Activated CD4-positive, CD25-positive, alpha-beta regulatory T cell treated with anti-CD3 and anti-CD28 coated beads, Interleukin-2, amount 50 U/mL, for 16 hours (primary cell): ENCODE data around the gene LAMC2.

ENCODE experiments used
- DNase-seq: peaks from one replicate; pipeline ENCODE4 v3.0.0-alpha.2; 2020; ENCODE audit warnings: low read depth, low spot score

The LAMC2 gene

DNA sequence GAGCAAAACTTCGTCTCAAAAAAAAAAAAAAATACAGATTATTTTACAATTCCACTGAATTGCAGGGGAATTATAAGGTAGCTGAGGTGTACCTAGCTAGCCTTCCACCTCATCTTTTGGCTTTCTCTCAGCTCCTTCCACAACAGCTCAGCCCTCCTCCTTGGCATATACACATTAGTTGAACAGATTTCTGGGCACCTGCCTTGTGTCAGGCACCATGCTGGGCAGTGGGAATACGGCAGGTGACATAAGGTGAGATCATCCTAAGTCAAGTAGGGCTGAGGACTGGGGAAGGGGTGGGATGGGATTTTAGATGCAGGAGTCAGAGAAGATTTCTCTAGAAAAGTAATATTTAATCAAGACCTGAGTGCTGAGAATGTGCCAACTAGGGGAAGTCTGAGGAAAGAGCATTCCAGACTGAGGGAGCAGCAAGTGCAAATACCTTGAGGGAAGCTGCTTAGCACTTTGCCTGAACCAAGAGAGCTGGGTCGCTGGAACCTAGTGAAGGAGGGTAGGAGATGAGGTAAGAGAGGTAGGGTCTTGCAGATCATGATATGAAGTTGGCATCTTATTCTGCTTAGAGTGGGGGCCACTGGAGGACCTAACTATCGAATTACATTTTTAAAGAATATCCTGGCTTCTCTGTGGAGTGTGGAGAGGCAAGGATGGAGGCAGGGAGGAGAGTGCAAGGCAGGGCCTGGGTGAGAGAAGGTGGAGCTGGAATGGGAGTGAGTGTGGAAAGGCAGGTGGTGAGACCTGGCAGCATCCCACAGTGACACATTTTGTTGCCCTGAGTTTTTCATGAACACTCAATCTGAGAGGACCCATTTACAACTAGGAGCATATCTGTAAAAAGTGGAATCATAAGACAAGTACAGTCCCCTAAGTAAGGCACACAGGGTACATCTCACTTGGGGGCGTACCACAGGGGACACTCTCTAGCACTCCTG is 28.2 kb downstream of the LAMC2 start:
- DNase-seq = no peak

DNA sequence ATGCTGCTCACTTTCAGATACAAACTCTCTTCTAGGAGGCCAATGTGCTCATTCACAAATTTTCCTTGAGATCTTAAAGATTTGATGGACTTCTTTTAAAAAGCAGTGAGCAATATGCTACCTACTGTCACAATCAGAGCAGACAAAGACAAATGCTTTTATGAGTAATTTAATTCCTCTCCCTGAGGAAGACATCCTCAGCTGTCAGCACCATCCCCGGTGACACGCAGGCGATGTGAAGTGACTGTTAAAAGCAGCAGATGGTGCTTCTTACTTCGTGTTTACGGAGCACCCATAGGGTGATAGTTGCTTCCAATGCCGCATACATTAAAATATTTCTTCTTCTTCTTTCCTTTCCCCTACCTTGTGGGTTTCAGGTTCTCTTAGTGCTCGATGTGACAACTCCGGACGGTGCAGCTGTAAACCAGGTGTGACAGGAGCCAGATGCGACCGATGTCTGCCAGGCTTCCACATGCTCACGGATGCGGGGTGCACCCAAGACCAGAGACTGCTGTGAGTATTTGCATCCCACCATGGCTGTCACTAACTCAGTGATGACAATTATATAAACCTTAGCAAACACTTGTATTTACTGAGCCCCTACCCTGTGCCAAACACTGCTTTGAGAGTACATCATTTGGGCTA is 29.1 kb downstream of the LAMC2 start:
- no peak for DNase-seq

DNA sequence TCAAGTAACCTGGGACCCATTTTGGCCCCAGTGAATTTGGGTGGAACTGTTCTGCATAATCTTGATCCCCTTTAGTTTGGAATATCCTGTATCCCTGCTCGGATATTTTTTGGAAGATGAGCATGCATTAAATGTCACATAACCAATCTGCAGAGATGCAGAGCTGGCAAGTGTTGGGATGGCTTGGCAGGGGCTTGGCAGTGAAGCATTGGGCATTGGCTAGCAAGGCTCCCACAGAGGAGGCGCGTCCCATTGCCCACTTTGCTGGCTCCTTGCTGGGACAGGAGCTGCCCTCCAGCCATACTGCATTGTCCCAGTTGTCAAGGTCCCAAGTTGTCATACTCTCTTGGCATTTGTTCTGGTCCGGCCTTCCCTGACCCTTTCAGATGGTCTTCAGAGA is 29.9 kb downstream of the LAMC2 start:
- no peak for DNase-seq

DNA sequence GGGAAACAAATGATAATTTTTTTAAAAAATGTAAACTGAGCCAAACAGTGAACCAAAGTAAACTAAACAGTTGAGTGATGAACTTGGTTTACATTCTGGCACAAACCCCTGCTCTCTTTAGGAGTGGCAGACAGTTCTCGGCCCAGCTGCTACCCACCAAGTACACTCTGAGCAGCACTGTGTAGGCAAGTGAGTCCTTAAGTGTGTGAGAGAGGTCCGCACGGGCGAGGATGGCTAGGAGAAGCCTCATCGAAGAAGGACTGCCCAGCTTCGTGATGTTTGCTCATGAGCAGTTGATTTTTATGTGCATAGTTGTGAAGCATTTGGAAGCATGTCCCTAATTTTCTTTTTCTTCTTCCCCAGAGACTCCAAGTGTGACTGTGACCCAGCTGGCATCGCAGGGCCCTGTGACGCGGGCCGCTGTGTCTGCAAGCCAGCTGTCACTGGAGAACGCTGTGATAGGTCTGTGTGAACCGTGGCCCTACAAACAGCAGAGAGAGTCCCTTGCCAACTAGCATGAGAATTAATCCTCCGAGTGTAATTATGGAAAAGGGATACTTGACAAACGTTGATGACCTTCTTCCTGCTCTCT is 32.1 kb downstream of the LAMC2 start:
- no peak for DNase-seq

DNA sequence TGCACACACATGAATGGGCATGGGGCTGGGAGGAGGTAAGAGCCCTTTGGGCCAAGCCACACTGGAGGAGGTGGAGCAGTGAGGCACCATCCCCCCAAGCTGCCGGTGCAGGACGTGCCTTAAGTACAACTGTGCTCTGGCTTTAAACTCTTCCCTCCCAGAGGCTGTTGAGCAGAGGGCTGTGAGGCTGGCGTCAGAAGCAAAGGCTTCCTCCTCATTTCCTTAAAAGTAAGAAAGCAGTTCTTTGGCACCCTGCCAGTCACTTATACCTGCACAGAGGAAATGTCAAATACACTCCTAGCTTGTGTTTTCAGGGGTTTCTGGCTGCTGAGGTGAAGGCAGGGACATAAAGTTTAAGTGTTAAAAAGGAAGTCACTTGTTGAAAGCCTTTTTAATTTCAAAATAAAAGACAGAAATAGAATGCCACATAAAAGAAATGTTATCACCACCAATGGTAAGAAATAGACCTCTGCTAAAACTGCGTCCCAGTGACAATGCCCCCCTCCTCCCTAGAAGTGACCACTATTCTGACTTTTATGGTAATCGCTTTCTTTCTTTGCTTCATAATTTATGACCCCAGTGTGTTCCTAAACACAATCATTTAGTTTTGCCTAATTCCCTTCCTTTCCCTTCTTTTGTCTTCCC is 33.0 kb downstream of the LAMC2 start:
- no peak for DNase-seq

DNA sequence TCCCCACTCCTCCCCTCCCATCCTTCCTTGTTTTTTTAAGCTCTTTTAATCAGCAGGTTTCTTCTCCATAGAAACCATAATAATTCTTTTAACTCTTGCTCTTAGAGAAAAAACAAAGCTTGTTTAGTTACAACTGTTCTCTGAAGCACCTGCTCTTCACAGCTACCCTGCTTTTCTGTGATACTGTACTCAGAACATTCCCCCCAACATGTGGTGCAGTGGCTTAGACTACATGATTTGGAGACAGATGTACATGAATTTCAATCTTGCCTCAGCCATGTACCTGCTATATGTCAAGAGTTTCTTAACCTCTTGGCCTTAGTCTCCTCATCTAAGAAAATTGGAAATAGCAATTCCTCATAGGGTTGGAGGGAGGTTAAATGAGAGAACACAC is 33.5 kb downstream of the LAMC2 start:
- DNase-seq = no peak

DNA sequence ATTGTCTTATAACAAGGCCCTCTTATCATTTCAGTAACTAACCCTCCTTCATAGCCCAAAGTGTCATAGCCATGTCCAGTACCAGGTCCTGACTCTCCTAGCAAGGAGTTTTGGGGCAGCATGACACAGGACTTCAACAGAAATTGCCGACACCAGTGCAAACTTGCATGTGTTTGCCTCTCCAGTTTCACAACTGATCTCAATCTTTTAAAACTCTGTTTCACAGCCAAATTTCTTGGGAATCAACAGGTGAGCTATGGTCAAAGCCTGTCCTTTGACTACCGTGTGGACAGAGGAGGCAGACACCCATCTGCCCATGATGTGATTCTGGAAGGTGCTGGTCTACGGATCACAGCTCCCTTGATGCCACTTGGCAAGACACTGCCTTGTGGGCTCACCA is 36.8 kb downstream of the LAMC2 start:
- no peak for DNase-seq

DNA sequence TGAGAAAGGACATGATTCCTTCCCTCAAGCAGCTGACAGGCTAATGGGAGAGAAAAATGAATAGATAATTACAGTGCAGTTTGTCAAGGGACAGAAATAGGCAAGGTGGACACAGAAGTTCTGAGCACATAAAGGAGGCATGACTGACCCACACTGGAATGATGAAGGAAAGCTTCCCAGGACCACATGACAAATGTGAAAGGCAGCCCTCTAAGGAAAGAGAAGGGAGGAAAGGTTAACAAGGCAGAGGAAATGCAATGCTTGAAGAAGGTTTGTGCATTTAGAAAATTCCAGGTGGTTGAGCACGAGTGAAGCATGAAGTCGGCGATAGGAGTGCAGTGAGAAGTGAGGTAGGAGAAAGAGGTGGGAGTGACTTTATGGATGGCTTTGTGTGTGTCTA is 37.4 kb downstream of the LAMC2 start:
- DNase-seq = no peak

DNA sequence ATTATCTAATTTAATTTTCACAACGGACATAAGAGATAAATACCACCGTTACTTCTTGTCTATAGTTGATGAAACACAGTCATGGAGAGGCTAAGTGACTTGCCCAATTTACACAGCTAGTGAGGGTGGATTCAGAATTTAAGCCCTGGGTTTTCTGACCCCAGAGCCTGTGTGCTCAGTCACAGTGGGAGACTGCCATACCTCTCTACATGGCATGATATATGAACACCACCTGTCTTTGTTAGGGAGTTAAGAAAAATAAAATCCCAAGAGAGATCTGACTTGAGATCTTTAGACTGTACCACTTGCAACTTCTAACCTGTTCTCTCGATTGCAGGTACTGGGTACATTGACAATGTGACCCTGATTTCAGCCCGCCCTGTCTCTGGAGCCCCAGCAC is 40.3 kb downstream of the LAMC2 start:
- no peak for DNase-seq

DNA sequence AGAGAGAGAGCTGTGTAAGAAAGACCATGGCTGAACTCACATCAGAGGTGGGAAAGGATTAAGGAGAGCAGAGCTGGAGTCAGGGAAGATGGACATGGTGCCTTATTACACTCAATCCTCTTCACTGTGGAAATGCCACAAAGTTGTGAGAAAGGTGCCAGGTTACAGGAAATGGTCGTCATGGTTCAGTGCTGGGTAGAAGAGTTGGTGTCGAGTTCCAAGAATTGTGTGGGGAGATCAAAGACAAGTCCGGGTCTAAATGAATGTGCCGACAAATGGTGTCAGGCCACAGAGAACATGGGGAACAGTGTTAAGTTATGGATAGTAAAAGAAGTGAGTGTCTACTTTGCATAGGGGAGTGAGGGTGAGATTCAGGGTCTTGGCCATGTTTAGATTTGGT is 40.9 kb downstream of the LAMC2 start:
- DNase-seq = no peak

DNA sequence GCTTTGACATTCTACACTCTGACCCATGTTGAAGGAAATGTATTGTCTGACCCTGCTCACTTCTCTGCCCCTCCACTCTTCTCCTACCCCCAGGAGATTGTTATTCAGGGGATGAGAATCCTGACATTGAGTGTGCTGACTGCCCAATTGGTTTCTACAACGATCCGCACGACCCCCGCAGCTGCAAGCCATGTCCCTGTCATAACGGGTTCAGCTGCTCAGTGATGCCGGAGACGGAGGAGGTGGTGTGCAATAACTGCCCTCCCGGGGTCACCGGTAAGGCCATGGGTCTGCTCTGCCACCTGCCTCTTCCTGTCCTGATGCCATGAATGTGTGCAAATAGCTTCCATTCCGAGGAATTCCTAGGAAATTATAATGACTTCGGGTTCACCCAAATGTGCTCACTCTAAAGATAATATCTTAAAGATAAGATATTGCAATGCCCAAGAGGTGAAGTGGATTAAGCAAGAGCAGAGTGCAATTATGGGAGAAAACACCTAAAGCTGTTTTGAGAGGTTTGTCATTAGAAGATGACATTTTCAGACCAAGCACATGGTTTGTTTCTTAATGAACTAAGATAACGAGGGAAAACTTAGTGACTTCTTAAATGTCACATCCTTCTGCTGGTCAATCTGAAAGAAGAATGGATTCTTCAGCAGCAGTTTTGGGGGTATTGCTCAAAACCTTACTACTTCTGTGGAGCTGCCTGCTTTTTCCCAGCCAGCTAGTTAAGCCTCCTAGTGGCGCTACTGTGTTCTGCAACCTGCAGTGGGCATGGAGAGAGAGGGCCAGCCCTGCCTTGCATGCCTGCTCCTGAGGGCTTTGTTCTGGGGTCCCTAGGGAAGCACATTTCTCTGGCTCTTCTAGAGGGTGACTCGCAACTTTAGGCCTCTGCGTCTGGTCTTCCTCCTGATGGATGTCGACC is 41.6 kb downstream of the LAMC2 start:
- no peak for DNase-seq

DNA sequence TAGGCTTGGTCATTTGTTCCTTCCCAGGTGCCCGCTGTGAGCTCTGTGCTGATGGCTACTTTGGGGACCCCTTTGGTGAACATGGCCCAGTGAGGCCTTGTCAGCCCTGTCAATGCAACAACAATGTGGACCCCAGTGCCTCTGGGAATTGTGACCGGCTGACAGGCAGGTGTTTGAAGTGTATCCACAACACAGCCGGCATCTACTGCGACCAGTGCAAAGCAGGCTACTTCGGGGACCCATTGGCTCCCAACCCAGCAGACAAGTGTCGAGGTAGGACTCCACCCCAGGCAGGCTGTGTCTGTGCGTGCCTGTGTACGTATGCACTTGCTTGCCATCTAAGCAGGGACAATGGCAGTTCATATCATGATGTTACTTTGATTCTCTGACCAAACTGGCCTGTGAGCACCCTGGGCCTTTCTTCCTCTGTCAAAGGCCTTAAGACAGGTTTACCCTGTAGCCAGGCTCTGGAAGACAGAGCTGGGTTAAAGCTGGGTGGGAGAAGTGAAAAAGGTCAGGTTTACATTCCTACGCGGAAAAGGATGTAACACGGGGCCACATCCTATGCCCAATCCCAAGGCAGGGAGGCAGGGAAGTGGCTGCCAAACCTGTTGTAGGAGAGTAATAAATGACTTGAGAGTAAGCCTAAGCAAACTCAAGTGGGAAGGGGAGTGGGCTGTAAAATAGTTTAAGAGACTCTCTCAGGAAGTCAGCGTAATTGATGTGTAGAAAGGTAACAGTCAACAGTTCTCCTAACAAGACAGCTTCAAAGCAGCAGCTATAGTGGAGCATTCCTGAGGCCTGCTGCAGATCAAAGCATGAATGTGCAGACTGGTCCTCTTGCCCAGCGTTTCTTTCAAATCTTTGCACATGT is 42.5 kb downstream of the LAMC2 start:
- DNase-seq = no peak

DNA sequence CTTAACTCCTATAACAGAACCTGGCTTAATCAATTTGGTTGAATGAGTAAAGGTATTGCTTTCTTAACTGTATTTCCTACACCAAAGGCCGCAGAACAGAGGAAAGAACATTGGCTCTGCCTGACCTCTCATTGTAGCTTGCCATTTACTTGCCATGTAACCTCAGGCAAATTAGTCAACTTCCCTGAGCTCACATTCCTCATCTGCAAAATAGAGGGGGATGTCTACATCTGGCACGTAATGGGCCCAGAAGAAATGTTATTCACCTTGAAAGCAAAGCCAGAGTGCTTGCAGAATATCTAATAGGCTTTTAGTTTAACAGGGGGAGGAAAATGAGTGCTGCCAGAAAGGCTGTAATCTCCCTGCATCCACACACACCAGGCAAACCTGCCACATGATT is 44.3 kb downstream of the LAMC2 start:
- no peak for DNase-seq

DNA sequence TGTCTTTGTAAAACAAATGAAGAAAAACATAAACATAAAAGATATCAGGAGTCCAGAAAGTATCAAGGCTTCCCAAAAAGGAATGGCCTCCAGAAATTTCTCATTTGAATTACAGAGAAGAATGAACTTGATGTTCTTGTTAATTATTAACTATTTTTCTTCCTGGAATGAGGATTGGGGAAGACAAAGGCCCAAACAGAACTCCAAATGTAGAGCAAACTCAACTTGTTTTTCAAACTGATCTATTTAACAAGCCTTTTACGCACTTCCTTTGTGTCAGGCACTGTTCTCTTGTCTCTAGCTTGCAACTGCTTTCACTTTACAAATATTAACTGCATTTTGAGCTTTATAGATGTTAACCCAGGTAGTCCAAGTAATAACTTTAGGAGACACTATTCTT is 45.5 kb downstream of the LAMC2 start:
- no peak for DNase-seq

DNA sequence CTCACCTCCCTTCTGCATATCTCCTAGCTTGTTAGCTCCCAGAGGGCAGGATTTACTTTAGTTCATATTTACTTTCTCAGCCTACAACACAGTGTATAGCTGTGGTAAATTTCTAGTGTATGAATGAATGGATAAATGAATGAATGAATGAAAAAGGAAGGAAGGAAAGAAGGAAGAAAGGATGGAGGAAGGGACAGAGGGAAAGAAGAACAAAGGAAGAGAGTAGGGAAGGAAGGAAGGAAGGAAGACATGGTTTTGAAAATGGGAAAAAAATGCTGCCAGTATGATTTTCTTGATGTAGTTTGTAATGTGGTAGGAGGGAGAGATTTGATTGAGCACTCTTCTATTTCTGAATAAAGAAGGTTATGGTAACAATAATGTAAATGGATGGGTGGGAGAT is 47.0 kb downstream of the LAMC2 start:
- no peak for DNase-seq

DNA sequence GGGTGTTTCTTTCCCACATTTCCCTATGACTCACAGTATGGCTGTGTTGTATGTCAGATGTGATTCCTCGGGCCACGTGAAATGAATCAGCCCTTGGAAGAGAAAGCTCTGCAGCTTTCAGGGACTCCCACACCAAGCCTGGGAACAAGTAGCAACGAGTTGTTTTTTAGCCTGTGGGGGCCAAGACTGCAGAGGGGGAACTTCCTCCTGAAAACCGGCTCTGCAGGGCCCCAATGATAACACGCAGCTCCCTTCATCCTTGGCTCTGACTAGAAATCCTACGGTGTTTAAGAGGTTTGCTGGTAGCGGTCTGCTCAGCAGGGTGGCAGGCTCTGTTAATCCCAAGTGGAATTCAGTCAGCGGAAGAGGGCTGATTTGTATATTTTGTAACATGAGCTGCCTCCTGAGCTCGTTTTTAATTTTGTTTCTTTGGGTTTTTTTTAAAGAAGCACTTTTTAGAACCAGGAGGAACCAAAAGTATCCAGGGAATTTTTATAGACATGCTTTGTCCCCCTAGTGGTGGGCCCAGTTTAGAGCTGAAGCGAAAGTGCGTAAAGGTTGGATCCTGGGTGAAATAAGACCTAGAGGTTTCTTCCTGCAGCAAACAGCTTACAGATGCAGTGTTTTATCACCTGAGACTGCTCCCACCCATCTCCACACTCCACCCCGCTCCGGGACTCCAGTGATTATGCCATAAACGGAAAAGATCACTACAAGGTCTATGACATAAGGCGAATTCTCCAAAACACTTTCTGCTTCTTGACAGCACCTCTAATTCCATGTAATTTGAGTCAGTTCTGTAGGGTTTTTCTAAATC is 48.8 kb downstream of the LAMC2 start:
- DNase-seq = no peak

DNA sequence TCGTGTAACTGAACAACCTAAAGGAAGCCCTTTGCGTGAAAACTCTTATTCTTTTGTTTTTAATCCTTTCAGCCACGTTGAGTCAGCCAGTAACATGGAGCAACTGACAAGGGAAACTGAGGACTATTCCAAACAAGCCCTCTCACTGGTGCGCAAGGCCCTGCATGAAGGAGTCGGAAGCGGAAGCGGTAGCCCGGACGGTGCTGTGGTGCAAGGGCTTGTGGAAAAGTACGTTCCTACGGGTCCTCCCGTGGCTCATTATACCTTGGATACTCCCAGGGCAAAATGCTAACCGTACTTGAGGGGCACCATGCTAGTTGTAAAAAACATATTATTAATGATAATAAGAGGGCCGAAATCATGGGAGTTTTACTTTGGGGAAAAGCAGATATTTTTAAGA is 49.4 kb downstream of the LAMC2 start:
- no peak for DNase-seq

DNA sequence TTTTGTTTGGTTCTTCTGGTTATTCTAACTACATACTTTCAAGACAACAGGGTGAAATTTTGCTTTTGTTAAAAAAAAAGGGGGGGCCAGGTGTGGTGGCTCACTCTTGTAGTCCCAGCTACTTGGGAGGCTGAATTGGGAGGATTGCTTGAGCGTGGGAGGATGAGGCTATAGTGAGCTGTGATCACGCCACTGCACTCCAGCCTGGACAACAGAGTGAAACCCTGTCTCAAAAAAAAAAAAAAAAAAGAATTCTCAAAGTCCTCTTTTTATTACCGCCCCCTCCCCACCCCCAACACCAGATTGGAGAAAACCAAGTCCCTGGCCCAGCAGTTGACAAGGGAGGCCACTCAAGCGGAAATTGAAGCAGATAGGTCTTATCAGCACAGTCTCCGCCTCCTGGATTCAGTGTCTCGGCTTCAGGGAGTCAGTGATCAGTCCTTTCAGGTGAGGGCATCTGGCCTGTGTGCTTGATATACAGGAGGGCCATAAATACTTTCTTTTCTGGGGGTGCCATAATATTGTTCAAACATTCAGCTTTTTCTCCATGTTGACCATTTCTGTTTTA is 50.2 kb downstream of the LAMC2 start:
- DNase-seq = no peak

DNA sequence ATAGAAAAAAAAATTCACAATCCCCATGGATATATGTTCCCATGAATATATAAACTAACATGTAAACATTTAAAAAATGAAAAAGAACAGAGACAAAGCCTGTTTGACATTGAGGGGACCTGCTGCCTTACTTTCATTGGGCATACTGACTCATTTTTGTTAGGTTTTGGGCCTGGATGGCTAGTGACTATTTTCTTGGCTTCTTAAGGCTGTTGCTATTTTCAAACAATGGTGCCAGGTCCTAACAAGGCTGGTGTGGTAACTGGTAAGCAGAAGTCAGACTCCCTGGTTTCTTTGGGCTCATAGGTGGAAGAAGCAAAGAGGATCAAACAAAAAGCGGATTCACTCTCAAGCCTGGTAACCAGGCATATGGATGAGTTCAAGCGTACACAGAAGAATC is 51.0 kb downstream of the LAMC2 start:
- no peak for DNase-seq
